IMR-90 (cell line): ENCODE measurements around the gene DOCK1.

Source experiments
- BHLHE40 ChIP-seq: fragments of 150-350 bp; IDR thresholded peaks from 2 replicates; pipeline ENCODE4 v1.6.1; 2016; ENCODE audit warnings: mild to moderate bottlenecking, low read depth, low read length
- CTCF ChIP-seq: conservative IDR thresholded peaks from 2 replicates; pipeline ENCODE4 v1.5.1; 2012; ENCODE audit warnings: mild to moderate bottlenecking, low read depth, low read length, improper control_type of control experiment
- FOS ChIP-seq: fragments of 150-350 bp; IDR thresholded peaks from 2 replicates; pipeline ENCODE4 v1.6.1; 2016; ENCODE audit warnings: low read depth, low read length
- MAFK ChIP-seq: IDR thresholded peaks from 2 replicates; pipeline ENCODE4 v1.6.1; 2012; ENCODE audit warnings: low read depth, low read length, improper control_type of control experiment
- POLR2A ChIP-seq: IDR thresholded peaks from 2 replicates; pipeline ENCODE4 v1.6.1; 2012; ENCODE audit warnings: mild to moderate bottlenecking, low read depth, low read length
- RAD21 ChIP-seq: IDR thresholded peaks from 2 replicates; pipeline ENCODE4 v1.6.1; 2012; ENCODE audit warnings: low read length, improper control_type of control experiment
- RFX5 ChIP-seq: IDR thresholded peaks from 2 replicates; pipeline ENCODE4 v1.8.0; 2012; ENCODE audit warnings: low read depth, mild to moderate bottlenecking, low read length, moderate library complexity
- SMC3 ChIP-seq: fragments of 150-350 bp; IDR thresholded peaks from 2 replicates; pipeline ENCODE4 v1.6.1; 2016; ENCODE audit warnings: low read depth, mild to moderate bottlenecking, antibody characterized with exemption, low read length, moderate library complexity
- USF2 ChIP-seq: fragments of 150-350 bp; IDR thresholded peaks from 2 replicates; pipeline ENCODE4 v1.6.1; 2017; ENCODE audit warnings: mild to moderate bottlenecking, antibody characterized with exemption, low read length, low read depth

- no peak for TF ChIP-seq CTCF
- TF ChIP-seq POLR2A = no peak
- no peak for TF ChIP-seq RAD21
- no peak for TF ChIP-seq SMC3
- no peak for TF ChIP-seq BHLHE40
- TF ChIP-seq USF2 = no peak
- no peak for TF ChIP-seq MAFK
- no peak for TF ChIP-seq FOS
- TF ChIP-seq RFX5 = no peak
Measured at GRCh38 chr10:127298381-127298780, 393.2 kb downstream of the DOCK1 start.
